GM19463 (cell line): ENCODE measurements around the gene SPAG5.
A peak's percentile ranks its signal among the peaks of the same experiment; 100 is the strongest.

ENCODE experiments used
- ATAC-seq: cut with Tn5 transposase; IDR thresholded peaks from one replicate; pipeline ENCODE4 v1.9.1; 2021; ENCODE audit warnings: mild to moderate bottlenecking, moderate library complexity; ENCODE audit not compliant: unreplicated experiment

SPAG5 gene

DNA sequence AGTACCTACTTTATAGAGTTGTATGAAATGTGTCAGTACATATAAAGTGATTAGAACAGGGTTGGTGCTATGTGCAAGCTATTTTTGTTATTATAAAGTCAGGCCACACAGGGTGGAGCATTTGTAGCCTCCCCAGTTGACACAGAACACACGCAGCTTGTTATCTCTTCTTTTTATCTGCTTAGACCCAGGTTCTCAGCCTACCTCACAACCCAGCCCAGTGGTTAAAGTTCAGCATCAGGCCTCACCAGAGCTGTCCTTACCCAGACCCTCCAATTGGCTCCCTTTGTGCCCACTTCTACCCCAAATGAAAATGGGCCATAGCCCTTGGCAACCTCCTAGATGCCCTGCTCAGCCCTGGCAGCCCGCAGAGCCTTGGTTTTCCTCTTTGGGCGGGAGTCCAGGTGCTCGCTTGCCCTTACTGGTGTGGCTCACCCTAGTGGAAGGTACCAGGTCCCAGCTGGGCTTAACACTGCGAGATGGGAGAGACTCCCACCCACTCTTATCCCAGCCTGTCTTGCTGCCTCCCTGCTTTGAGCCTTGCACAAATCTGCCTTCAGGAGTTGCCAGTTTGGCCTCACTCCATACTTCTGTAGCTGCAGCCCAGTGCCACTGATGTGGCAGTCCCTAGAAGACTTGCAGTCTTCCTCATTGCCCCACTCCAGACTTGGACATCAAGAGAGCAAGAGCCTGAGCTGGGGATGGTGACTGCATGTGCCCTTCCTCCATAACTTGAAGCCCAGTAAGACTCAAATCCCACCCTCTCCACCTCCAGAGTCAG is 26.4 kb downstream of the SPAG5 start:
- ATAC-seq, result no peak

- ATAC-seq, result peak; percentile 91
Observed at GRCh38 chr17:28571361-28572122, 27.3 kb downstream of the SPAG5 start, which contains the start of gene PIGS. TSS of gene PIGS (minus strand) at chr17:28571524. CDS start at chr17:28571496, 28 bp downstream.

GRCh38 chr17:28570716-28571360 is 28.0 kb downstream of the SPAG5 start:
- no peak for ATAC-seq

DNA sequence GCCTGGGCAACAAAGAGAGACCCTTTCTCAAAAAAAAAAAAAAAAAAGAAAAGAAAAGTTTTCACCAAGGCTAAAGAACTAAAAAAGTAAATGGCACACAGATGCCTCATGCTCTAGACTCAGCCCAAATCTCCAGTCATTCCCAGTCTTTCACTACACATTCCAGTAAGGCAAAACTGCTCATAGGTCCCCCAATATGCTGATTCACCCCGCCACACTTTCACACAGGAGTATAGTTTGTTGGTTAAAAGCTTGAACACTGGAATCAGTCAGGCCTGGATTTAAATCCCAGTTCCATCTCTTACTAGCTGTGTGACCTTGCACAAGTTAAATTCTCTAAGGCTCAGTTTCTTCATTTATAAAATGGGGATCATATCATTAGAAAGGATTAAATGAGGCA is 29.4 kb downstream of the SPAG5 start:
- no peak for ATAC-seq

DNA sequence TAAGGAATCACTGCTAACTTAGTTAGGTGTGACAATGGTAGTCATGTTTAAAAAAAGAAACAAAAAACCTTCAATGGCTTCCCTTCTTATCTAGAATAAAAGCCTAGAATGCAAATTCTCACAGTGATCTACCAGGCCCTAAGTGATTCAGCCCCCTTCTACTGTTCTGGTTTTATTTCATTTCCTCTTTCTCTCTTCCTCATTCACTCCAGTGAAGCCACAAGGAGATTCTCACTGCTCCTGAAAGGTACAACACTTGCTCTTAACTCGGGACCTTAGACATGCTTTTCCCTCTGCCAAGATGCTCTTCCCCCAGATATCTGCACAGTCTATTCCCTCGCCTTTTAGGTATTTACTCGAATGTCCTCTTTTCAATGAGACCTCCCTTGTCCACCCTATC is 31.2 kb downstream of the SPAG5 start:
- no peak for ATAC-seq

DNA sequence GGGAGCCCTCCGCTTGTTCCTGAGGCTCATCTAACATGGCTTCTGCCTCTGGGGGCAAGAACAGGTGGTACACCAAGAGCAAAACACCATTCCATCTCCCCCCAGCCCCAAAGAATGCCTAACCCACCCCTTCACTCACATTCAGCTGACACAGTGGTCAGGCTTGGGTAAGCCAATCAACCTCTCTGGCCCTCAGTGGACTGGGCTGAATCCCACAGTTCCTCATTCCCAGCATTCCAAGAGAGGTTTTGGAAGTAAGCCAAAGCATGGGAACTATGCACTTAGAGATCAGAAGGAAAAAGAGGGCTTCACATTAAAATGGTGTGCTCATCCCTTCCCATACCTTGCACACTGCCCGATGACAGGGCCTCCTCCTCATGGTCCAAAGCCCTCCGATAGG is 35.4 kb downstream of the SPAG5 start:
- ATAC-seq, result no peak

DNA sequence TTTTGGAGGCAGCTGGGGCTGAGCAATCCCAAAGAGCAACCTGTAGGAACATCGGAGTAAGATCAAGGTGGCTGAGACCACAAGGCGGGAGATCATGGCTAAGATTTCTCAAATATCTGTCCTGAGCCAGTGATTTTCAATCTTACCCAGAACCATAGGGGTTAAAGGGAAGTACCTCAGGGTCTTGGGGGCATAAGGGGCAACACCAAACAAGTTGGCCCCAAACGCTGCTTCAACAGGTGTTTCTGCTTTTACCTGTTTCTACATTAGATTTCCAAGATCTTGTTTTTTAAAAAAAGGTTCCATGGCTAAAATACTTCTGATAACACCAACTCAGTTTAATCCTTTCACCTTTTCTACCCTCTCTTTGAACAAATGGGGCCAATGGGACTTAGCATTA is 43.8 kb downstream of the SPAG5 start:
- ATAC-seq, result no peak

DNA sequence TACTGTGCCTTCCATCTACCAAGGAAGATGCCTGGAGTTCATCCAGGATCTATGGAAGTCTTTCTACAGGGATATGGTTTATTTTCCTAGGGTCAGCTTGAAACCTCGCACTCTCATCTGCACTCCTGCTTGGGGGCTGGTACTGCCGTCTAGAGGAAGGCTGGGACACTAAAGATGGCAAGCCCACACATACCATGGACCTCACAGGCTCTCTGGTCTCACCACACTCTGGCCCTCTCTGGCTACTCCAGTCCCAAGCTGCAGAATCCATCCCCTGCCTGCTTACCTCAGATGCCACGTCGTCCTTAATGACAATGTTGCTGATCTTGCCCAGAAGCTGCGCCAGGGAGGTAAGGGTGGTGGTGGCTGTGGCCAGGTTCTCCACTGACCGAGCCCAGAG is 44.3 kb downstream of the SPAG5 start:
- no peak for ATAC-seq

GRCh38 chr17:28553000-28553505 is 45.8 kb downstream of the SPAG5 start:
- no peak for ATAC-seq

GRCh38 chr17:28552176-28552999 is 46.4 kb downstream of the SPAG5 start, which contains the start of gene UNC119:
TSS of gene UNC119 (minus strand) at chr17:28552624. CDS start at chr17:28552557, 67 bp downstream.
- peak; percentile 67 for ATAC-seq

GRCh38 chr17:28551421-28552175 is 47.2 kb downstream of the SPAG5 start:
- no peak for ATAC-seq

- no peak for ATAC-seq
Observed at GRCh38 chr17:28550858-28551257, 48.0 kb downstream of the SPAG5 start.

- peak; percentile 41 for ATAC-seq
Observed at GRCh38 chr17:28549236-28550132, 49.3 kb downstream of the SPAG5 start.

GRCh38 chr17:28548417-28549130 is 50.3 kb downstream of the SPAG5 start:
- no peak for ATAC-seq

DNA sequence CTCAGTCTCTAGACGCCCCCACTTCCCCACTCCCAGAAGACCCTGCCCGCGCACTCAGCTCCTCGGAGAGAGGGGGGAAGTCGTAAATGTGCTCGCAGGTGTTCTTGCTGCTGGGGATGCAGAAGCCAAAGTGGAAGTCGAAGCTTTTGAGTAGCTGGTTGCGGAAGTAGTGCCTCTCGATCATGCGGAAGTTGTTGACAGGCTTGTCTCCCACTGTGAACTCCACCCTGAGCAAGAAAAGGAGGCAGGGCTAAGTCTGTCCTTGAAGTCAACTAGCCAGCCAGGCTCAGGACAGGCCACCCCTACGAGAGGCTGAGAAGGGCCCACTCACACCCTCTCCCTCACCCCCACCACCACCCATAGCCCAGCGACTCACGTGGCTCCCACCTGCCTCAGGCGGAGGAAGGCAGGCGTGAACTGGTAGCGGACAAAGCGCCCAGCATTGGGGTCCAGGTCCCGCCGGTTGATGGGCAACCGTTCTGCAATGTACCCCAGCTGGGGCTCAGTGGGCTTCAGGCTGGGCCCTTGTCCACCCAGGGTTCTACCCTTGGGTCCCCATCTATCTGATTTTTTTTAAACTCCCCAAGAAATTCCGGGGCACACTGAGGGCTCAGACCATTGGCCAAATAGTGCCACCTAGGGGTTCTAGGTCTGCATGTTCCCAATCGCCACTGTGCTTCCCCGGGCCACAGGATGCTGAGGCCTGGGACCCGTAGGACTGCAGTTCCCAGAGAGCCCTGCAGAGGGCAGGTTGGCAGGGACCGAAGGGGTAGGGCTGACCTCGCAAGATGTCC is 51.0 kb downstream of the SPAG5 start:
- peak; percentile 32 for ATAC-seq

DNA sequence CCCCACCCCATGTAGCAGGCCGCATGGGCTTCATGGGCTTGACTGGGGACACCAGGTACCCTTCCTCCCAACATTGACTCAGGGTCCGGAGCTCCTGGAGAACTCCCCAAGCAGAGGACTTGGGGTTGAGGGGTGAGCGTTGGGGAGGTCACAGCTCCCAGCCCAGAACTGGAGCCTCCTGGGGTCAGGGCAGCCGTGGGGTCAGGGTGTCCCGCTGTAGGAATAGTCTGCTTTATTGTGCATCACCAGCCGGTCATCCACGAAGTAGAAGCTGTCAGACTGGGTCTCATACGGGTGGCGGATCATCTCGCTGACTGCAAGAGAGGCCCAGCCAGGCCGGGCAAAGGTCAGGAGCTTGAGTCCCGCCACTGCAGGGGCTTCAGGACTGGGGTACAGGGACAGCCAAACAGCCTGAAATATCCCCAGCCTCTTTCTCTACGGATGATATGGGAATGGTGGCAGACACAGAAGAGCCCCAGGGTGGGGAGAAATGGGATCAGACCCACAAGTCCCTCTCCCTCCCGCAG is 51.7 kb downstream of the SPAG5 start:
- ATAC-seq, result no peak

DNA sequence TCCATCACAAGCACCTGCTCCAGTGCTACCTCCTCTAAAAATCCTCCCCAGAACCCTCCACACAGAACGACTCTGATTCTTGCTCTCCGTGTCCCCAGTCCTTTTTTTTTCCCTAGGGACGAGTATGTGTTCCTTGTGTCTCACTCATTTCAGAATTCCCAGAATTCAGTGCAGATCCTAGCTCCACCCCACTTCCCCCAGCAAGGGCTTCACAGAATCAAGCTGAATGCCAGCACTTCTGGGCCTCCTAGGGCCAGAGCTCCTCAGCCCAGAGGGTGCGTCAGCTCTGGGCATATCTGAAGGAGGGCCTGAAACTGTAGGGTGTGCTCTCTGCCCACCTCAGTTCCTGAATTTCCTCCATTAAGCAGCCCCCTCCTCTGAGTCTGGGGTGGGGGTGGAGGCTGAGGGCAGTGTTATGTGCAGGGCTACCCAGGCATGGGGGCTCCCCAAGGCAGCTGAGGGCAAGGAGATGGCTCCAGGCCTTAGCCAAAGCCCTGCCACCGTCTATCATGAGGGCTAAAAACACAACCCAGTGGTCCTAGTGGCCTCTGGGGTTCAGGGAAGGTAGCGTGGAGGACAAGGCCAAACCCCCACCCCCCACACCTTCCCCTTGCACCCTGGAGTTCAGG is 52.9 kb downstream of the SPAG5 start:
- ATAC-seq, result no peak
